Measurements from ENCODE around the gene PTMA. TPM values are rescaled to one million over a fixed set of nuclear protein-coding genes. Genes with fewer than 3 reads are reported as not detected.

PTMA gene
- total RNA-seq, 1 experiment from 2014 or later = 1,260 TPM

DNA sequence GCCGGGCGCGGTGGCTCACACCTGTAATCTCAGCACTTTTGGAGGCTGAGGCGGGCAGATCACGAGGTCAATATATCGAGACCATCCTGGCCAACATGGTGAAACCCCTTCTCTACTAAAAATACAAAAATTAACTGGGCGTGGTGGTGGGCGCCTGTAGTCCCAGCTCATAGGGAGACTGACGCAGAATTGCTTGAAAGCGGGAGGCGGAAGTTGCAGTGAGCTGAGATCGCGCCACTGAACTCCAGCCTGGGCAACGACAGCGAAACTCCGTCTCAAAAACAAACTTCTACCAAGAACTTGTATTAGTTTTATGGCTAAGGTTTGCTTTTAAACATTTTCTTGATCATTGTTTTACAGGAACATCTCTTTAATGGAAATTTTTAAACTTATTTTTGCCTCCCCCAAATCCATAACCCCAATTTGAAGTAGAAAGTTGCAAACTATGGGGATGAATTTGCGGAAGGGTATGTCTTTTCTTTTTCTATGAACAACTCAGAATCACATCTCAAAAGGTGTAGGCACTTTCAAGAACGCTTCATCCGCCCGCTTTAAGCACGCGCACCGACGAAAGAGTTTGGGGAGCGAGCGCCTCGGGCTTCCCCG lies 46.8 kb upstream of the PTMA start:
- Histone ChIP-seq H3K79me2 (ENCODE audit: low read depth) (no peaks in the 10 kb centered on the region), H3K9me2 (ENCODE audit: insufficient read depth) (no peaks in the 10 kb centered on the region), H3K27ac (peak overlapping the region; percentile 64), H3K4me1 (replicated peaks; ENCODE audit: insufficient read depth) (peaks cover 44% of the 10 kb centered on the region), H3K4me3 (peak overlapping the region; percentile 56), H3K9me3 (ENCODE audit: insufficient read depth, low read depth) (no peaks in the 10 kb centered on the region), H3F3A (ENCODE audit: insufficient read depth, low read depth) (peaks cover 17% of the 10 kb centered on the region), H2AFZ (peak overlapping the region; percentile 84), H4K20me1 (ENCODE audit: insufficient read depth) (no peaks in the 10 kb centered on the region), H3K27me3 (ENCODE audit: insufficient read depth, low read depth) (no peaks in the 10 kb centered on the region), H3K36me3 (ENCODE audit: low read depth) (no peaks in the 10 kb centered on the region), H3K4me2 (peak overlapping the region; percentile 70)
- CTCF ChIA-PET = no interaction called here
- BruUV-seq (replicated peaks) = TSS peak; percentile 1
- intact Hi-C loops (cut with micrococcal nuclease; ENCODE audit: unreplicated experiment) = loop anchor here (1.0 kb wide), 3 partner anchors 12 to 49 kb away; partner anchors contain the start of gene PTMA
- POLR2A ChIA-PET (ENCODE audit: unreplicated experiment) = no interaction called here
- no peak for TF ChIP-seq EZH2 (IDR thresholded peaks at IDR 0.05; ENCODE audit: low read depth)
- TF ChIP-seq, protein P1, sequence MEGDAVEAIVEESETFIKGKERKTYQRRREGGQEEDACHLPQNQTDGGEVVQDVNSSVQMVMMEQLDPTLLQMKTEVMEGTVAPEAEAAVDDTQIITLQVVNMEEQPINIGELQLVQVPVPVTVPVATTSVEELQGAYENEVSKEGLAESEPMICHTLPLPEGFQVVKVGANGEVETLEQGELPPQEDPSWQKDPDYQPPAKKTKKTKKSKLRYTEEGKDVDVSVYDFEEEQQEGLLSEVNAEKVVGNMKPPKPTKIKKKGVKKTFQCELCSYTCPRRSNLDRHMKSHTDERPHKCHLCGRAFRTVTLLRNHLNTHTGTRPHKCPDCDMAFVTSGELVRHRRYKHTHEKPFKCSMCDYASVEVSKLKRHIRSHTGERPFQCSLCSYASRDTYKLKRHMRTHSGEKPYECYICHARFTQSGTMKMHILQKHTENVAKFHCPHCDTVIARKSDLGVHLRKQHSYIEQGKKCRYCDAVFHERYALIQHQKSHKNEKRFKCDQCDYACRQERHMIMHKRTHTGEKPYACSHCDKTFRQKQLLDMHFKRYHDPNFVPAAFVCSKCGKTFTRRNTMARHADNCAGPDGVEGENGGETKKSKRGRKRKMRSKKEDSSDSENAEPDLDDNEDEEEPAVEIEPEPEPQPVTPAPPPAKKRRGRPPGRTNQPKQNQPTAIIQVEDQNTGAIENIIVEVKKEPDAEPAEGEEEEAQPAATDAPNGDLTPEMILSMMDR (conservative IDR thresholded peaks at IDR 0.05) = no peak
- no peak for DNase-seq

DNA sequence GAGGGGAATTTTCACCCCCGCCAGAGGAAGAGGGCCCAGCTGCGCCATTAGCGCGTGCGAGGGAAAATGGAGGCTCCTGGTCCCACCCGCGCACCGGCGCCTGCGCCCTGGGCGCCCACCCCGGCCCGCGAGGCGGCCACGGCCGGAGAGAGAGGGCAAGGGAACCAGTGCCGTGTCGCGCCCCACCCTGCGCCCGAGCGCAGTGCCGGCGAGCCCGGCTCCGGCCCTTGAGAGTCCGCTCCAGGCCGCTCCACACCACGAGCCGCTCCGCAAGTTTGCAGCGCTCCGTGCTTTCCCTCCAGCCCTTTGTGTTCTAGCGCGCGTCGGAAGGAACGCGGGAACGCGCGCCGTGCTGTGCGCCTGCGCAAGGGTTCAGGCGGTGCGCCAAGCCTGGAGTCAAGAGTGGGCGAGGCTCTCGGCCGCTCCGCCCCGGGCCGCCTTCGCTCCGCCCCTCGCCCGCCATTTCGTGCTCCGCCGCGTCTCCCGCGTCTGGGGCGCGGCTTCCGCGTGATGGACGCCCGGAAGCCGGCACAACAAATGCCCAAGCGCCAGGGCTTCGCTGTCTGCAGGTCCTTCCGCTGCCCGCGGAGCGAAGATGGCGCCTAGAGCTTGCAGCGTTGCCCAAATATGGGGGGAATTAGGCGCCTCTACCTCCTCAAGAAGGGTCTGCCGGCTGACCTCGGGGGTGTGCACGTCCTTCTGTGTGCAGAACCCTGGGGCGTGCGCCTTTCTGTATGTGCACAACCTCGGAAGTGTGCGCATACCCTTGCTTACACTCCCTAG lies 46.1 kb upstream of the PTMA start:
- BruUV-seq (replicated peaks) = no TSS peak
- Histone ChIP-seq H3K79me2 (ENCODE audit: low read depth) (0 out of 2 replicates have a peak, but pooled peaks cover 1% of the 10 kb centered on the region), H3K36me3 (ENCODE audit: low read depth) (no peaks in the 10 kb centered on the region), H3F3A (ENCODE audit: insufficient read depth, low read depth) (peaks cover 19% of the 10 kb centered on the region), H2AFZ (peak overlapping the region; percentile 84), H3K27ac (peak overlapping the region; percentile 64), H3K4me2 (peak overlapping the region; percentile 70), H3K9me2 (ENCODE audit: insufficient read depth) (no peaks in the 10 kb centered on the region), H4K20me1 (ENCODE audit: insufficient read depth) (no peaks in the 10 kb centered on the region), H3K4me1 (replicated peaks; ENCODE audit: insufficient read depth) (peaks cover 39% of the 10 kb centered on the region), H3K27me3 (ENCODE audit: insufficient read depth, low read depth) (no peaks in the 10 kb centered on the region), H3K9me3 (ENCODE audit: insufficient read depth, low read depth) (no peaks in the 10 kb centered on the region), H3K4me3 (peak overlapping the region; percentile 56)
- POLR2A ChIA-PET (ENCODE audit: unreplicated experiment) = interaction anchor here (0.7 kb wide), 1 partner anchor 12 kb away, joined by 4 read pairs; no protein-coding TSS in a partner anchor
- TF ChIP-seq, protein P1 (conservative IDR thresholded peaks at IDR 0.05) = no peak
- peak; percentile 88 to 98 for DNase-seq
- CTCF ChIA-PET = interaction anchor here (1.0 kb wide), 1 partner anchor 12 kb away, joined by 3 read pairs; no protein-coding TSS in a partner anchor
- intact Hi-C loops (cut with micrococcal nuclease; ENCODE audit: unreplicated experiment) = loop anchor here (1.0 kb wide), 3 partner anchors 11 to 50 kb away; partner anchors contain the start of gene PTMA

DNA sequence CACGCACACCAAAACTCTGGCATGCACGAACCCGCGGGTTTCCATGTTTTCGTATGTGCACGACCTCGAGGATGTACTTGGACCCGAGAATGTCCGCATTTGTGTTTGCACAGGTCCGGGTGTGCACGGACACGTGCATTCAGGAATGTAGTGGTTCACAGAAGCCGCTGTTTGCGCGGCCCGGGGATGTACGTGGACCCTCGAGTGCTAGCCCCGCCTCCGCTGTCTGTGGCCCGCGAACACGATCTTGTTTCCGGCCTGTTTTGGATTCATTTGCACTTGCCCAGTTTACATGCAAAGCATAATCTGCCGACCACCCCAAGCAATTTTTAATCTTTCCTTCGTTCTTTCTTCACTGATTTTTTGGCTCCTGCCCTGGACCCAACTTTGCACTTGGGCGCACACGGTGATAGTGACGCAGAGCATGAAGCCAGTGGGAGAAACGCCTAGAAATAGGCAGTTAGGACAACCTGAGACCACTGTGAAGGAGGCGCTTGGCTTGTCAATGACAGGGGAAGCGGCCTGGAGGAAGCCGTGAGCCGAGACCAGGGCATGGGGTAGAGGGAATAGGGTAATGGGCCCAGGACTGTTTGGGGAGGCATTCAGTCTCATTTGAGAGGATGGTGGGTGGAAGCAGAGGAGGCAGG lies 45.4 kb upstream of the PTMA start:
- no TSS peak for BruUV-seq (replicated peaks)
- no peaks in the 10 kb centered on the region for H3K9me2 ChIP-seq (ENCODE audit: insufficient read depth)
- peaks cover 4% of the 10 kb centered on the region; the same call in 1 of the 2 replicates for H3K79me2 ChIP-seq (ENCODE audit: low read depth)
- H3K4me2 ChIP-seq = peak overlapping the region; percentile 70
- H3F3A ChIP-seq (ENCODE audit: insufficient read depth, low read depth) = peaks cover 13% of the 10 kb centered on the region; the same call in 1 of the 2 replicates
- POLR2A ChIA-PET (ENCODE audit: unreplicated experiment) = interaction anchor here (0.7 kb wide), 1 partner anchor 11 kb away, joined by 4 read pairs; no protein-coding TSS in a partner anchor
- TF ChIP-seq EZH2 (IDR thresholded peaks at IDR 0.05; ENCODE audit: low read depth) = no peak
- TF ChIP-seq, protein P1 (conservative IDR thresholded peaks at IDR 0.05) = no peak
- no peaks in the 10 kb centered on the region for H3K9me3 ChIP-seq (ENCODE audit: insufficient read depth, low read depth)
- CTCF ChIA-PET = interaction anchor here (0.9 to 1.0 kb wide), 2 partner anchors 11 to 12 kb away, joined by 3 to 4 read pairs; no protein-coding TSS in a partner anchor
- H3K4me1 ChIP-seq (replicated peaks; ENCODE audit: insufficient read depth) = peaks cover 40% of the 10 kb centered on the region
- H3K27me3 ChIP-seq (ENCODE audit: insufficient read depth, low read depth) = no peaks in the 10 kb centered on the region
- peak overlapping the region; percentile 77 for H2AFZ ChIP-seq
- peak overlapping the region; percentile 52 for H3K4me3 ChIP-seq
- H3K36me3 ChIP-seq (ENCODE audit: low read depth) = no peaks in the 10 kb centered on the region
- DNase-seq = no peak
- H4K20me1 ChIP-seq (ENCODE audit: insufficient read depth) = no peaks in the 10 kb centered on the region
- peak overlapping the region; percentile 25; the same call in 1 of the 2 replicates for H3K27ac ChIP-seq
- intact Hi-C loops (cut with micrococcal nuclease; ENCODE audit: unreplicated experiment) = loop anchor here (1.0 kb wide), 3 partner anchors 10 to 51 kb away; partner anchors contain the start of gene PTMA
